Caco-2 (cell line): ENCODE data around the gene FAM89B. TPM values are rescaled to one million over a fixed set of nuclear protein-coding genes. Genes with fewer than 3 reads are reported as not detected.

Source experiments
- BruUV-seq: library from RNA; stranded (reverse); fragments of 400-500 nt; replicated peaks from 2 replicates; lab custom pipeline; 2021; lab: Mats Ljungman, UMichigan
- CTCF ChIA-PET: fragments of 300-600 bp; sonication (Branson Sonifier 250); formaldehyde crosslinking; loops from one replicate; lab custom pipeline; 2022; ENCODE audit warnings: antibody characterized with exemption; lab: Charles Lee
- POLR2A ChIA-PET: fragments of 300-600 bp; sonication (Branson Sonifier 250); formaldehyde crosslinking; loops from one replicate; lab custom pipeline; 2022; ENCODE audit warnings: antibody characterized with exemption; lab: Charles Lee
- DNase-seq, 2 experiments: peaks; one replicate each; pipeline versions ENCODE4 v3.0.0 to v3.0.0-alpha.2; 2020 to 2022
- H3K27me3 ChIP-seq: replicated peaks from 2 replicates; pipeline ENCODE4 v1.6.0; 2011; ENCODE audit warnings: low read length; ENCODE audit not compliant: control insufficient read depth, insufficient read depth
- H3K36me3 ChIP-seq: 2 replicates; pipeline ENCODE4 v1.5.1; 2011; ENCODE audit warnings: low read length; ENCODE audit not compliant: control insufficient read depth, insufficient read depth
- H3K4me1 ChIP-seq: fragments of 250-450 bp; sonication (Bioruptor Pico); 2 replicates; pipeline ENCODE4 v1.5.1; 2020; ENCODE audit warnings: mild to moderate bottlenecking
- H3K4me3 ChIP-seq: 2 replicates; pipeline ENCODE4 v1.5.1; 2011; ENCODE audit warnings: low read depth, mild to moderate bottlenecking, control low read depth, low read length
- H3K9me3 ChIP-seq: fragments of 250-450 bp; sonication (Bioruptor Pico); 2 replicates; pipeline ENCODE4 v1.5.1; 2020; ENCODE audit warnings: mild to moderate bottlenecking, moderate library complexity
- H3K27ac Mint-ChIP-seq: one replicate; pipeline ENCODE4 v1.8.0; 2022; ENCODE audit warnings: mixed read lengths; ENCODE audit not compliant: unreplicated experiment
- H3K27me3 Mint-ChIP-seq: one replicate; pipeline ENCODE4 v1.8.0; 2022; ENCODE audit warnings: mixed read lengths; ENCODE audit not compliant: insufficient read depth, unreplicated experiment
- H3K36me3 Mint-ChIP-seq: one replicate; pipeline ENCODE4 v1.8.0; 2022; ENCODE audit warnings: mild to moderate bottlenecking, mixed read lengths; ENCODE audit not compliant: insufficient read depth, unreplicated experiment
- H3K4me1 Mint-ChIP-seq: one replicate; pipeline ENCODE4 v1.8.0; 2022; ENCODE audit warnings: low read depth, mixed read lengths; ENCODE audit not compliant: unreplicated experiment
- H3K4me3 Mint-ChIP-seq: one replicate; pipeline ENCODE4 v1.8.0; 2022; ENCODE audit warnings: mild to moderate bottlenecking, moderate library complexity, mixed read lengths; ENCODE audit not compliant: unreplicated experiment
- H3K9me3 Mint-ChIP-seq: one replicate; pipeline ENCODE4 v1.8.0; 2022; ENCODE audit warnings: mixed read lengths; ENCODE audit not compliant: unreplicated experiment
- intact Hi-C: fragments of 100-400 bp; cut with micrococcal nuclease; formaldehyde crosslinking; loops from one replicate; pipeline ENCODE4 v1.10.0; 2022; ENCODE audit not compliant: unreplicated experiment
- total RNA-seq: library from RNA; stranded (reverse); gene quantifications from 2 replicates; pipeline ENCODE4 v1.2.3, GENCODE V29; 2022
- TF ChIP-seq, protein P1 (sequence below), 2 experiments: fragments of 200-600 bp in 1 of 2; IDR thresholded peaks; 1 replicate in 1 of 2; 2 replicates in 1 of 2; pipeline versions ENCODE4 v1.5.1 to v1.8.0; 2011 to 2022; ENCODE audit warnings: antibody characterized with exemption in 1 of 2, control low read depth in 1 of 2, inconsistent platforms in 1 of 2, low read depth in 1 of 2, low read length in 1 of 2, mild to moderate bottlenecking in 1 of 2, moderate library complexity in 1 of 2; ENCODE audit not compliant: insufficient read depth in 1 of 2, severe bottlenecking in 1 of 2, unreplicated experiment in 1 of 2

Gene FAM89B
- total RNA-seq, 1 experiment from 2014 or later: 26.9 TPM

DNA sequence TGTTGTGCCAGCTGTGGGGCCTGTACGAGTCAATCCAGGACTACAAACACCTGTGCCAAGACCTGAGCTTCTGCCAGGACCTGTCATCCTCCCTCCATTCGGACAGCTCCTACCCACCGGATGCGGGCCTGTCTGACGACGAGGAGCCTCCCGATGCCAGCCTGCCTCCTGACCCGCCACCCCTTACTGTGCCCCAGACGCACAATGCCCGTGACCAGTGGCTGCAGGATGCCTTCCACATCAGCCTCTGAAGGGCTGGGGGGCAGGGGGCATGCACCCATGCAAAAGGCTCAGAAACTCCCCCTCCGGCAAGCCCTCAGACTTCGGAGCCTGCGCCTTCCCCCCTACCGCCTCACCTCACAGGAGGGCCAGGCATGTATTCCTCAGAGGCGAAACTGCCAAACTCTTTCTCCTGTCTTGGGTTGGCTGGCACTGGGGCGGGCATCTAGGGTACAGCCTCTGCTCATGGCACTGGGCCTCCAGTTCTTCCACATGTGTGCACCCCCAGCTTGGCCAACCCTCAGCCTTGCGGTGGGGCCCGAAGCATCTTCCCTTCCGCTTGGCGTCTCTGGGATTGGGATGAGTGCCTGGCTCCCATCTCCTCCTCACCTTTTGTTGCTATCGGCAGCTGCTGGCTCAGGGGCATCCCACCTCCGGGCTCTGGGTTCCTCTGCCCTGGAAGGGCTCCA lies 1.2 kb downstream of the FAM89B start:
- H3K36me3 Mint-ChIP-seq: peaks cover 64% of the 10 kb centered on the region
- intact Hi-C loops: loop anchor here (1.0 to 2.0 kb wide), 2 partner anchors 19 to 34 kb away; no protein-coding TSS in a partner anchor
- H3K27ac Mint-ChIP-seq: peak overlapping the region; percentile 72
- H3K9me3 ChIP-seq: no peaks in the 10 kb centered on the region
- ChIA-PET POLR2A (interaction anchor here (0.8 kb wide), 1 partner anchor 14 kb away, joined by 3 read pairs; no protein-coding TSS in a partner anchor), CTCF (interaction anchor here (0.6 to 3.5 kb wide), 8 partner anchors 12 to 317 kb away, joined by 3 to 23 read pairs (median 5); partner anchors contain the start of gene CCDC85B)
- no peaks in the 10 kb centered on the region for H3K27me3 Mint-ChIP-seq
- DNase-seq: no peak
- no peaks in the 10 kb centered on the region; the same call in none of the 2 replicates for H3K36me3 ChIP-seq
- peaks cover 19% of the 10 kb centered on the region for H3K4me1 Mint-ChIP-seq
- TF ChIP-seq, protein P1, sequence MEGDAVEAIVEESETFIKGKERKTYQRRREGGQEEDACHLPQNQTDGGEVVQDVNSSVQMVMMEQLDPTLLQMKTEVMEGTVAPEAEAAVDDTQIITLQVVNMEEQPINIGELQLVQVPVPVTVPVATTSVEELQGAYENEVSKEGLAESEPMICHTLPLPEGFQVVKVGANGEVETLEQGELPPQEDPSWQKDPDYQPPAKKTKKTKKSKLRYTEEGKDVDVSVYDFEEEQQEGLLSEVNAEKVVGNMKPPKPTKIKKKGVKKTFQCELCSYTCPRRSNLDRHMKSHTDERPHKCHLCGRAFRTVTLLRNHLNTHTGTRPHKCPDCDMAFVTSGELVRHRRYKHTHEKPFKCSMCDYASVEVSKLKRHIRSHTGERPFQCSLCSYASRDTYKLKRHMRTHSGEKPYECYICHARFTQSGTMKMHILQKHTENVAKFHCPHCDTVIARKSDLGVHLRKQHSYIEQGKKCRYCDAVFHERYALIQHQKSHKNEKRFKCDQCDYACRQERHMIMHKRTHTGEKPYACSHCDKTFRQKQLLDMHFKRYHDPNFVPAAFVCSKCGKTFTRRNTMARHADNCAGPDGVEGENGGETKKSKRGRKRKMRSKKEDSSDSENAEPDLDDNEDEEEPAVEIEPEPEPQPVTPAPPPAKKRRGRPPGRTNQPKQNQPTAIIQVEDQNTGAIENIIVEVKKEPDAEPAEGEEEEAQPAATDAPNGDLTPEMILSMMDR (IDR thresholded peaks at IDR 0.05; ENCODE audit: insufficient read depth in 1 of 2, low read depth in 1 of 2, low read length in 1 of 2, severe bottlenecking in 1 of 2, unreplicated experiment in 1 of 2): no peak
- peaks cover 43% of the 10 kb centered on the region for H3K4me1 ChIP-seq
- H3K9me3 Mint-ChIP-seq: no peaks in the 10 kb centered on the region
- BruUV-seq: TSS peak; percentile 9
- peak overlapping the region; percentile 66 for H3K4me3 ChIP-seq
- peak overlapping the region; percentile 98 for H3K4me3 Mint-ChIP-seq
- H3K27me3 ChIP-seq: no peaks in the 10 kb centered on the region

DNA sequence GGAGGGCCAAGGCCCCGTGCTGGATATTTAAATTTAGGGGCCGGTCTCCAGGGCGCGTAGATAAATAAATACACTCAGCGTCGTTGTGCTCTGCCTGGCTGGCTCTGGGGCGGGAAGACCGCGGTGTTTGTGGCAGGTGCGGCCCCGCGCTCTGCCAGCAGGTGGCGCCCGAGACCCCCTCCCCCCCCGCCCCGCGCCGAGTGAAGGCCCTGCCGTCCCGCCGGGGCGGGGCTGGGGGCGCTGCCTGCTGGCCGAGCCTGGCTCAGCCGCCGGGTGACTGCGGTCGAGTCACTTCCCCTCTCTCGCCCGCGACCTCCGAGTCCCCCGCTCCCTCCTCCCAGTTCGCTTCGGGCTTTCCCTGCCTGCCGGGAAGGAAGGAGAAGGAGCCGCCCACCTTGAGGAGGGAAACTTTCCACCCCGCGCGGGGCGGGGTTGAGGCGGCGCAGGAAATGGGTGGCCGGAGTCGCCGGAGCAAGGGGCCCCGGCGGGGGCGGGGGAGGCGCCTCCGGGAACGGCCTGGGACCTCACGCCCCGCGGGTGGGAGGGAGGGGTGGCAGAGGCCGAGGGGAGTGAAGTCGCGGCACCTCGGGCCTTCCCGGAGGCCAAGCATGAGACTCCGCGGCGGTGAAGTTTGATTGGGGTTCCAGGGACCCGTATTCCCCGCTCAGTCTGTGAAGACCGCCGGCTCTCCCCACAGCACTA lies 1.9 kb downstream of the FAM89B start:
- peak overlapping the region; percentile 98 for H3K4me3 Mint-ChIP-seq
- TF ChIP-seq, protein P1 (IDR thresholded peaks at IDR 0.05; ENCODE audit: insufficient read depth in 1 of 2, low read depth in 1 of 2, low read length in 1 of 2, severe bottlenecking in 1 of 2, unreplicated experiment in 1 of 2): peak; percentile 79 to 93
- DNase-seq: peak; percentile 94
- H3K27me3 ChIP-seq: no peaks in the 10 kb centered on the region
- peak overlapping the region; percentile 72 for H3K27ac Mint-ChIP-seq
- no peaks in the 10 kb centered on the region for H3K9me3 ChIP-seq
- no peaks in the 10 kb centered on the region for H3K27me3 Mint-ChIP-seq
- H3K36me3 Mint-ChIP-seq: peaks cover 60% of the 10 kb centered on the region
- BruUV-seq: no TSS peak
- ChIA-PET POLR2A (no interaction called here), CTCF (interaction anchor here (1.1 to 2.1 kb wide), 2 partner anchors 13 to 20 kb away, joined by 3 to 11 read pairs; no protein-coding TSS in a partner anchor)
- peaks cover 11% of the 10 kb centered on the region for H3K4me1 Mint-ChIP-seq
- H3K4me3 ChIP-seq: peak overlapping the region; percentile 56
- no peaks in the 10 kb centered on the region for H3K9me3 Mint-ChIP-seq
- intact Hi-C loops: loop anchor here (1.0 to 2.0 kb wide), 2 partner anchors 19 to 33 kb away; no protein-coding TSS in a partner anchor
- no peaks in the 10 kb centered on the region; the same call in none of the 2 replicates for H3K36me3 ChIP-seq
- peaks cover 38% of the 10 kb centered on the region for H3K4me1 ChIP-seq
